Activated naive CD4-positive, alpha-beta T cell treated with Interleukin-2 at 50 U/mL for 16 hours (primary cell): Measurements from ENCODE around the gene WDFY4.

ENCODE experiments used
- DNase-seq: peaks from one replicate; pipeline ENCODE4 v3.0.0-alpha.2; 2020

The WDFY4 gene

DNA sequence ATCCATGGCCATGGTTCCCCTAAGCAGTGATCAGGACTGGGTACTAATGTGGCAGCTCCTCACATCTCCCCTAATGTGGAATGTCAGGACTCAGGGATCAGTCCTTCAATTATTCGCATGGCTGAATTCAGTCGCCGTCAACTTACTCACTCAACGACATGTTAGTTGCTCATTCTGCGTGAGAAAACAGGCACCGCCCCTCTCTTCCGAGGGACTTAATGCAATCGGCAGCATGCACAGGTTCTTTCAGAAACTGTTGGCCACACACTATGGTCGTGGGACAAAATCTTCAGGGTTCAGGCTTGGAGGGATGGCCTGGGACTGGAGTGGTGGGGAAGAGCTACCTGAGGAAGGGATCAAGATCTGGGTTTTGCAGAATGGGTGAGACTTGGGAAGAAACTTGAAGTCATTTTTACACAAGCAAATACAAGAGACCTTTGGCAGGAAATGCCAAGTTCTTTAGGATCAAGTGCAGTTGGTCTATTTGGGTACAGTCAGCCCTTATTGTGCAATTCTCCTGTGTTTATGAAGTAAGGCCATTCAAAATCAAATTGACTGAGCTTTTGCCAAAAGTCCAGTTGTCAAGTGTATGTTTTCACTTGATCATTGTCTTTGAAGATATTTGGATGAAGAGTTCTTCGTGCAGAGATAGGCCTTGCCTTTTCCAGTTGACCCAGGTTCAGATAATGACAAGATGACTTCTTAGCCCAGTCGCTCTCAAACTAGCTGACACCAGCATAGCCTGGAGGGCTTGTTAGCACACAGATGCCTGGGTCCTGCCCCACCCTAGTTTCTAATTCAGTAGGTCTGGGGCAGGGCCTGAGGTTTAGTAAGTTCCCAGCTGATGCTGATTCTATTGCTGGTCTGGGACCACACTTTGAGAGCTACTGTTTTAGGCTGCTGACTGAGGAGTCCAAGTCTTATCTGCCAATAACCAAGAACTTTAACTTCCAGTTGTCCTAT, 206.5 kb downstream of the WDFY4 start:
- no peak for DNase-seq

DNA sequence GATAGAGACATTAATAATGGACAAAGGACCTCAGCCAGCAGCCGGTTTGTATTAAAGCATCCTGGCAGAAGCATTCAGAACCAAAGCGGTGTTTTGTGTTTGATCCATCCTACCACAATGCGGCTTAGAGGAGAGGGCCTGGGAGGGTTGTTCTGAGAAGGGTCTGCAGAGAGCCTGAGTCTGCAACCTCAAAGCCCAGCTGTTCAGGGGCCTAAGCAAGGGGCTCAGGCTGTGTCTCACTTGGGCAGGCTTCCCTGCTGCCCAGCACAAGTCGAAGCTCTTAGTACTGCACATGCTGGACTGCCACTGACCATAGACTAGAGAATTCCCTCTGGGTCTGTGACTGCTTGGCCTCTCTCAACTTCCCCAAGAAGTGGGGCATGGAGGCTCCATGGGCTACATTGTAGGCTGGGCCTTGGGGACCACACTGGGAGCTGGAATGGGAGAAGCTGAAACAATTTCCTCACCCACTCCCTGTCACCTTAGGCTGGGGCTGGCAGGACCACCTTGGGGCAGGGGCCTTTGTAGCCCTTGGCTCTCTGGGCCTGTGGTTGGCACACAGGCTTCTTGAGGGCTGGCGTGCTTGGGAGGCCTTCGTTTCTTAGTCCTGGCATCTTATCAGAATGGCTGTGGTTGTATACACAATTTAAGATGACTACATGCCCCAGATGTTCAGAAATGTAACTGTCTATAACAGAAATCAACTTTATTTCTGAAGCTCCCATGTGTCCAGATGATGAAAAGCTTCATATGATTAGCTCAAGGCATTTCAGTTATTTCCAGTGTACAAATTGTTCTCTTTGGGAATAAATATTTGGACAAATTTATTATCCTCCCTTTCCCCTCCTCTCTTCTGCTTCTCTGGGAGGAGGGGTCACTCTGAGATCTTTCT, 210.5 kb downstream of the WDFY4 start:
- no peak for DNase-seq

DNA sequence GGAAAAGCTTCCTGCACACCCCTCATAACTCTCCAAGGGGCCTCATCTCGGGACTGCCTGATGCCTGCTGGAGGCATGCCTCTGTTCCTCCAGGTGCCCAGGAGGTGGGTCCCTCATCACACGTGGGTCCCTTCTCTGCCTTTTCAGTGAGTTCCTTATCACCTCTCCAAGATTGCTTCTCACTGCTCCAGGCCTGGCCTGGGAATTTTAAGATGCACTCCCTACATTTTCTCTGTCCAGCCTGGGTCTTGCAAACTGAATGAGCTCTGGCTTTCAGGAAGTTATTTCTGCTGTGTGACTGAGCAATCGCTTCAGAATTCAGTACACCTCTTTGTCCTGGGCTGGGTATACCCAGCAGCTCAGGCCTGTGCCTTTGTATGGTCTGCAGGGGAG, 211.1 kb downstream of the WDFY4 start:
- DNase-seq = no peak

DNA sequence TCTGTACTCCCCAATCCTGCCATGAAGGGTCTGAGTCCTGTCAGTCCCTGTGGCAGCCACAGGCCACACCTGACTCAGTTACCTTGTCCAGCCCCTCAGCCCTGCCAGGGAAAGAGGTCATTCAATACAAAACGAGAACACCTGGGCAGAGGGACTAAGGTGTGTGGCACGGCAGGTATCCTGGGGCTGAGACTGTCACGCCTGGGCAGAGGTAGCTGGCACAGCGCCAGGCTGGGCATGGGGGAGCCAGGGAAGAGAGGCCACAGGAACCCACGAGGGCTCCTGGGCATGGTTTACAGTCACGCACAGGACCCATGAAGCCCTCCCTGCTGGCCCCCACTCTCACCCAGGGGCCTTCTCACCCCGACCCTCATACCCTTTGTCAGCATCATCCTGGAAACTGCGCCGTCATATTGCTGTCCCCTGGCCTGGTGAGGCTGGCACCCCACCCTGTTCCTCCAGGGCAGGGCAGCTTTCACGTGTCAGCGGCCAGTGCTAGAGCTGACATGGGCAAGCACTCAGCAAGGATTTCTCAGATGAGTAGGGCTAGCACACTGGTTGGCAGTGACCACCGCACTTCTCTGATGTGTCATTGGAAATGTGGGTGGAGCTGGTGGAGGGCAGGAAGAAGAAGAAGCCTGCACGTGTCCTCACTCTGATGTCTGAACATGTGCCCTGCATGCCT, 212.2 kb downstream of the WDFY4 start:
- no peak for DNase-seq

DNA sequence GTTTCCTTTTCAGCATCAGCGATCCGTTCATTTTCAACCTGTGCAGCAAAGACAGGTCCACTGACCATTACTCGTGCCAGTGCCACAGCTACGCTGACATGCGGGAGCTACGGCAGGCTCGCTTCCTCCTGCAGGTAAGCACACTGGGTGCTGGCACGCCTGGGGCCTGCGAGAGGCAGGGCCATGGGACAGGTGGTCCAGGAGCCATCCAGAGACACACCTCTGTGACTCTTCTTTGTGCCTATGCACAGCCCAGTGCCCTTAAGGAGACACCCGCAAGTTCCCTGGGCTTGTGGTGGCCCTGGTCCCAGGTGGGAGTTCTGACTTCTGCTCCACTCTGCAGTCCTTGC, 212.7 kb downstream of the WDFY4 start:
- DNase-seq = no peak

DNA sequence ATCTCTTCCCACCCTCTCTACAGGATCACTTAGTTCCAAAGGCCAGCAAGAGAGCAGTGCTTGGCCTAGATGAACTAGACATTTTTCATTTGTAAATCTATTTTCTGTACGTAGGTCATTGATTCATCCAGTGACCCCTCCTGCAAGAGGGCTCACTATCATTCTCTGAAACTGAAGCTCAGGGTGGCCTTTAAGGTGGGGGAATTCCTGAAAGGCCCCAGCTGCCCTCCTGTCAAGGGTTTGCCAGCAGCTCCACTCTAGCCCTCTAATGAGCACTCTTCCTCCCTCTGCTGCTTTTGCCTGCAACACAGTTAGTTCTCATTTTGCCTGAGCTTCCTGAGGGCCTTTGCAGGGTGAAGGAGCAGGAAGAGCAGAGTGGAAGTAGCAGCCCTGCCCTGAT, 213.8 kb downstream of the WDFY4 start:
- no peak for DNase-seq

DNA sequence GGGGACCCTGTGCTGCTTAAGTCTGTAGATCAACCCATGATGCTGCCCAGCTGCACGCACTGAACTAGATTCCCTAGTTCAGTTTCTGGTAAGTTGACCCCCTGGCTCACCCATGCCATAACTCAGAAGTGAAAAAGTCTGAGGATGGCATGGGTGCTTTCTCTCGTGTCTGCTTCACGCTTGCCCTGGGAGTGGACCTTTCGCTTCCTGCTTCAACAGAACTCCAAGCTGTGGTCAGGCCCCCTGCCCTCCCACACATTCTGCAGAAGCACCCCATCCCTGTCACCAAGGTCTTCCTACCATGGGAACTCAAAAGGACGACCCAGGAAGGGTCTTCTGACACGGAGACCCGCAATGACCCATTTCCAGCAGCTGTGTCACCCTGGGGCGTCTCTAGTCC, 215.1 kb downstream of the WDFY4 start:
- no peak for DNase-seq

DNA sequence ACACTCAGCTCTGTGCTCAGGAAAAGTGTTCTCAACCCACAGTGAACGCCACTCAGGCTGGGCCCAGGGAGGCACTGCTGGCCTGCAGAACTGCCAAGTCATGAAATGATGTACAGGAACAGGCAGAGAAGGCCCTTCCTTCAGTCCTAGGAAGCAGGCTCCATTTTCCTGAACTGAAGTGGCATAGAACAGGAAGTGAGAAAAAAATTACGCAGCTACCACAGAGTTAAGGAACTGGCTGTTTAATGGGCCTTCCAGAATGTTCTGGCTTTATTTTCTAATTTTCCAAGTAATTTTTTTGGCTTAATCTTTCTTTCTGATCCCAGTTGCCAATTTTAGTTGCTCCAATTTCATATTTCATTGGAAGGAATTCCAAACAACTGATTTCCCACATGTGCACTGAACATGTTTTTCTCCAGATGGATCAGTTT, 215.7 kb downstream of the WDFY4 start:
- DNase-seq = no peak

DNA sequence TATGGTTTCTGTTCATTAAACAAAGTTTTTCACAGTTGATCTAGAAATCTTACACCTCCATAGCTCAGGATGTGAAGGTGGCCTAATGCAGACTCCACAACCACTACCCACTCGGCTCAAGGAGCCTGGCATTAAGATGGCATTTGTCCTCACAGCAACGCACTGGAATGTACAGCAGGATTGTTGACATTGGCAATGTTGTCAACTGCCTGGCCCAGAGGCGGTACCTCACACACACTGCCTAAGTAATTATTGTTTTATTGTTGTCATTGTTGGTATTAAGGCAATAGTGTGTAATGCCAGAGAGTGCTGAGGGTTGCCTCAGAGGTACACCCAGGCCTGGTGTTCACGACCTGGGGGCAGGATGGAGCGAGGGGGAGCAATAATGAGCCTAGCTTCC, 216.6 kb downstream of the WDFY4 start:
- DNase-seq = no peak

DNA sequence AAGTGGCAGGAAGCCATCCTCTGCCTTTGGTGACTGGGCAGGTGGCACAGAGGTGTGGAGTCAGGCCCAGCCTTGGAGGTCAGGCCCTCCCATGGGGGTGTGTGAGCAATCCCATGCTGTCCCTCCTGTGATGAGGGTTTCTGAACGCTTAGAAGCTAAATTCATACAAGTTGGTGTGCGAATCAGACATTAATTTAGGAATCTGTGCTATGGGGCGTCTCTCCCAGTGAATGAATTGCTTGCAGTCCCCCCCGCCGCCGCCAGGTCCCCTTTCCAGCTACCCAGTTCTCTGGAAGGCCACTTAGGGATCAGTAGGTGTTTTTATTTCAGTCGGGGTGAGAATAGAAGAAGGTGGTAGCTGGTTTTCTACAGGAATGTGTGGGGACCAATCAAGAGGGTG, 217.4 kb downstream of the WDFY4 start:
- DNase-seq = no peak

DNA sequence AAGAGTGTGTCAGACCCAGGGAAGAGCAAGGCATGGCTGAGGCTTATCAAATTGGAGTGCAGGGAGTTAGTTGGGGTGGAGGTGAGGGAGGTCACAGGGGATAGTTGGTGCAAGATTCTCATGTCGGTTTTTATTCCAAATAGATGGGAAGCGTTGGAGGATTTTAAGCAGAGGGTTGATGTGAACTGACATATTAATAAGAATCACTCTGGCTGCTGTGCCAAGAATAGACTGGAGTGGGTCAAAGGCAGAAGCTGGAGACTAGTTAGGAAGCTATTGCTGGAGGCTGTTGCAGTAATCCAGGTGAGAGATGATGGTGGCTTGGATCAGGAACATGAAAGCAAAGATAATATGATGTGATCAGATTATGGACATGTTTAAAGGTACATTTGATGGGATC, 218.5 kb downstream of the WDFY4 start:
- no peak for DNase-seq

DNA sequence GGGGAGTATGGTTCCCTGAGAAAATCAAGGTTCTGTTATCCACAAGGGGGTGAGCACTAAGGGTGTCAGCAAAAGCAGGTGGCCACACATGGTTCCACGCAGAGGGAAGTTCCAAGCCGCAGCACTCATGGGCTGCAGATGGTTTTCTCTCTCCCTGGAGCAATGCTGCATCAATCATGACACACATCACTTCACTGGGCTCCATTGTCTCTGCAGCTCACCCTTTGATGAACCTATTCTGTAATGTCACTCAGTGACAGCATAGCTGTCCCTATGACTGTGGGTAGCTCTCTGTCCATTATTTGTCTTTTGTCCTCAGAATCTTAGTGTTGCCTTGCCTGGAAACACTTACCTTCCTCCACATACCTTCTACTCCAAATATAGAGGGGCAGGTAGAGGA, 220.2 kb downstream of the WDFY4 start:
- no peak for DNase-seq

DNA sequence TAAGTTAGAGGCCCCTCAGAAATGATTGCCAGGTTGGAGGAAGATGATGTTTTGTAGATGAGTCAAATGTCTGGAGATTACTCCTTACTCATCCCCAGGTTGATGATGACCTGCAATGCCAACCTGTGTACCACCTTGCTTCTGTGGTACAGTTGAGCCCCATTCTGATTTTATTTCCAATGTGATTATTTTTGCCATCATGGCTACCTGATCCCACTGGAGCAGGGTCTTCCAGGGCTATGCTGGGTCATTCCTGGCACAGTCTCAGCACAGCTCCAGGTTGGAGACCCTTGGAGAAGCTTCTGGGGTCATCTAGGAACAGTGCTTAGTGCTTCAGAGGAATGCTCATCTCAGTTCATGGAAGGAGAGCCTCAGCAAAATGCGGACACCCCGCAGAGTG, 220.6 kb downstream of the WDFY4 start:
- DNase-seq = no peak

DNA sequence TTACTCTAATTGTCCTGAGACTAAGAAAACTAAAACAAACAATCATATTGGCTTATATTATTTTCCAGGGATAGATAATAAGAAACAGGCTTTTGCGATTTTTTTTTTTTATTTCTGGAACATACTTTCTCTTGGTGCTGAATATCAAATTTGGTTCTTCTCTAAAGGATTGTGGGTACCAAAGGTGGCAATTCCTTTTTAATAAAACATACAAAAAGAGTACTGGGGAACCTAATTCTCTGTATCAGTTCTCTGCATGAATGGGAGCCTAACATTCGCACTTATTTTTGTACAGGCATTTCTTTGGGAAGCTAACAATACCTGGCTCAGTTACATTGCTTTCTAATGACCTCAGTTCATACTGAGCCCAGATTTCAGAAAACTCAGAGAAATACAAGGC, 222.2 kb downstream of the WDFY4 start:
- no peak for DNase-seq

DNA sequence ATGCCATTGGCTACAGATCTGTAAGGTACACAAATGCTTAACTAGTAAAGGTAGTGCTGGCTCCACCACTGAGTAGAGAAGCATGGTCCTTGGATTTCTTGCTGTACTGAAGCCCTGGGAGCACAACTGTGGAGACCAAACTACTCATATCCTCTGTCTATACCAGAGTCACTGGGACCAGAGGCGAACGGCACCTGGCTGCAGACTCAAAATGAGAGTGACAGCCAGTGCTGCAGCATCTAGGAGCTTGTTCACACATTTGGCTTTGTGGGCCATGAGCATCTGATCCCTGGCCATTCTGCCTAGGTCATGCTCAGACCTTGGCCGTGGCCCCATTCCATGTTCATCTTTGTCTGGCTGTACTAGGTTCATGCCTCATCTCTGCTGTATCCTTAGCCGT, 223.1 kb downstream of the WDFY4 start:
- no peak for DNase-seq

DNA sequence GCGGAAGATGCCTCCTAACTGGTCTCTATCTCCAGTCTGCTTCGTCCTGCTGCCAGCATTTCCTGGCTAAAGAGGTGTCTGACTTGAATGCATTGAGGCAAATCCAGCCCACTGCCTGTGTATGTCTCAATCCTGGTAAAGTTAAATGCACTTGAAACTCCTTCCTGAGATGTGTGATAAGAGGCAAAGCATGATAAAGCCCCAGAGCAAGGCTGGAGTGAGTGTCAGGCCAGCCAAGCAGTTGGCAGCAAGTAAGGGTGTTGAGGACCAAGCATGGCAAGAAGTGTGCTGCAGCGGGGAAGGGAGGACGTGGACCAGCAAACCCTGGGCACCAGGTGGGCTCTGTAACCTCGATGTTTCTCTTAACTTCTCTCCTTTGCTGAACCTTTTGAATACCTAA, 225.9 kb downstream of the WDFY4 start:
- no peak for DNase-seq

DNA sequence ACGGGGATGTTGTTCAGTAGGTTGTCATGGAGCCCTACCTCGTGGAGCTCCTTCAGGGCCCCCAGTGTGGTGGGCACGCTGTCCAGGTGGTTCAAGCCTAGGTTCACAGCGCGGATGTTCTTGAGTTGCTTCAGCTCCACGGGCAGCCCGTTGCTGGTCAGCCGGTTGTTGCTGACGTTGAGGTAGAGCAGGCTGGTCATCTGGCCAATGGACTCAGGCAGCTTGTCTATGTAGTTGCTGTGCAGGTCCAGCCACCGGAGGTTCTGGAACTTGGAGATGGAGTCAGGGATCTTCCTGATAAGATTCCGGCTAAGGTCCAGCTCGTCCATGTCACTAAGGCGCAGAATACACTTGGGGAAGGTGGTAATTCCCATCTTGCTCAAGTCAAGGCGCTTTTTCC, 229.0 kb downstream of the WDFY4 start:
- DNase-seq = no peak

DNA sequence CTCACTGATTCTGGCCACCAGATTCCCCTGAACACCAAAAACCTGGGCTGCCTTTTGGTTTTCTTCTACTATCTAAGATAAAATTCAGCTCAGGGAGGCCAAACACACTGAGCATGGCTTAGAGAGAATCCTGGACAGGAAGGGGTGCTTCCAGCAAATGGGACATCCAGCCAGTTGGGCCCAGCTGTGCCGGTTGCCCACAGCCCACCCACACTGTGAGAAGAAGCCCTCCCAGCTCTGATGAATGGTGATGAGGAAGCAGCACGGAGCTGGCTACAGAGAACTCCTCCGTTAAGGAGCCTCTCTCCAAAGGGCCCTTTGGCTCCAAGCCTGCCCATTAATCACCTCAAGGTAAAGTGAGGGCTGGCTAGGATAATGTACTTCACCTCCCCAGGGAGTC, 239.1 kb downstream of the WDFY4 start:
- DNase-seq = no peak

DNA sequence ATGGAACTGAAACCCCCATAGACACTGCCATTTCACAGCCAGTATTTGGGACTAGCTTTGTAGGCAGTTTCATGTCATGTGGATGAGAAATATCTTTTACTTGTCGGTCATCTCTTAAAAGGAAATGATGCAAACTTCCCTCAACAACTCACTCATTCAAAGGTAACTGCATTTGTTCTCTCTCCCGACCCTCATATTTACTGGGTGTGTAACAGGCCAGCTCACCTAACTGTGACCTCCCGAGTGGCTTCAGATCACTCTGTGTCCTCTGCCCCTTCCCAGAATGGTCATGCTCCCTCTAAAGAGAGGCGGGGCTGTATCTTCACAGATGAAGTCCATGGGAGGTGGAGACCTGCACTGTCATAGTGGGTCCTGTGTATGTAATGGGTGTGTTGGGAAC, 240.3 kb downstream of the WDFY4 start:
- DNase-seq = no peak

DNA sequence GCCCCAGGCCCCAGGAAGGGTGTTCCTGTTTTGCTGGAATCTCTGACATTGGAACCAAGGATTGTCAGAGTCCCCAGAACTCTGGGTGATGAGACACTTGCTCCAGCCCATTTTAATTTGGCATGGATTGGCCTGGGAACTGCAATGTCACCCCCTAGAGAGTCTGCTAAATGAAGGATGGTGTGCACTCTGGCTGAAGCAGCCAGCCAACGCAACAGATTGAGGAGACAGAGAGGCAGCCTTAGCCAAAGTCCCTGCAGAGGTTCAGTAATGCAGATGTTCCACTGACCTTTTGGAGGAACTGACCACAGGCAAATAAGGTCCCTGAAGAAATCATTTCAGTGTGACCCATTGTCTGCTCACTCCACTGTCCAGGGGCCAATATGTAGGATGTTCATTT, 241.6 kb downstream of the WDFY4 start:
- no peak for DNase-seq

DNA sequence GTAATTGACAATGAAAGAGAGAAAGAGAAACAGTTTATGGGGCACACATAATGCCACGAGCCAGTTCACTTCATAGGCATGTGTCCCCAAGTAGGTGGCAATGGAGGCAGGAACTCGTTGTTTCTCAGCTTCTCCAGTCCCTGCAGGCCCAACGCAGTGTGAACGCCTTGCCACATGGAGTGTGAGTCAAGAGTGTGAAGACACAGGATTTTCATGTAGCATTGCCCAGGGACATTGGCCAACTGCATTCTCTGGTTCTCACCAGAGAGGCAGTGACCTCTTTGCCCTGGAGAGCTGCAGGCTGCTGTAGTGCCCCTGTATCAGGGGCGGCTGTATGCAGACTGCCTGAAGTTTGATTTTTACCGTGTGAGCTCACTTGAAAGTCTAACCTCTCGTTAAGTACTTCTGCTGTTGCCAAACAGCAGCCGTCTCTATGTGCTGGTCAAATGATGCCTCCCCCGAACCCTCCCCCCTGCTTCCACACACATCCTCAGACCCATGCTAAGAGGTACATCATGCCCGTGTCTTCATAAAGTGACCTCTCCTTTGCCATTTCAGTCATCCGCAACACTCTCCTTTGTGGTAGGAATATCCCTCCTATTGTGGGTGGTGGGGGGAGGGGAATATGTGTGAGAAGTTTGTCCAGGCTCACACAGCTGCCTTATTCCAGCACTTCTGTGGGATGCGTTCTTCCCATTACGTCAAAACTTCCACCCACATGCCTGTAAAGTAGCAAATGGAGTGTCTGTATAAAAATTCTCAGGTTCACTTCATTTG, 242.3 kb downstream of the WDFY4 start:
- DNase-seq = no peak

DNA sequence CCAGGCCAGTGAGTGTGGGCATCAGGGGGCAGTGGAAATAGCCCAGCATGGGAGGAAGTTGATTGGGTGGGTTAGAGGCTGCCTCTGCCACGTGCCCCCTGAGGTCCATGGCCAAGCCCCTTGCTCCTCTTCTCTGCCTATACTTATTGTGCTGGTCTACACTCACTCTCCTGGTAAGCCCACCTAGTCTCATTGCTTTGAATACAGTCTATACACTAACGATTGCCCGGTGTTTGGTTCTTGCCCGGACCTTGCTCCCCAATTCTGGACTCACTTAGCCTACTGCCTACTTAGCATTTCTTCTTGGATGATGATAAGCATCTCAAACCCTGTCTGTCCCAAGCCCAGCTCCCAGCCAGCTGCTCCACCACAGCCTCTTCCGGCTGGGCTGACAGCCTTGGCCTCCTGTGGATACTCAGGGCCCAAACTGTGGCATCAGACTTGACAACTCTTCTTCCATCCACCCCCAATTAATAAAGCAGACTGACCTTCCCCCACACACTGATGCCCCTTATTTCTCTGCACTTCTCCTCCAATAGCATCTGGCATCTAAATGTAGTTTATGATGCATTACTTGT, 244.8 kb downstream of the WDFY4 start:
- no peak for DNase-seq
